Iris pigment epithelial cell (primary cell): ENCODE data around the gene HORMAD2.
A peak's percentile ranks its signal among the peaks of the same experiment; 100 is the strongest.
"Not testable (repeated sequence)": the region's sequence is repeated elsewhere in the genome, so short reads cannot be mapped to it uniquely, and the experiment has no call there.

Source experiments
- DNase-seq: peaks from one replicate; pipeline ENCODE4 v3.0.0-alpha.2; 2011; ENCODE audit warnings: low read depth

HORMAD2 gene

GRCh38 chr22:30057375-30057774, 22.9 kb upstream of the HORMAD2 start:
- DNase-seq, result no peak

GRCh38 chr22:30059346-30060020, 20.8 kb upstream of the HORMAD2 start:
- DNase-seq, result not testable (repeated sequence)

GRCh38 chr22:30061094-30061493, 19.2 kb upstream of the HORMAD2 start:
- not testable (repeated sequence) for DNase-seq

GRCh38 chr22:30062259-30062658, 18.0 kb upstream of the HORMAD2 start:
- no peak for DNase-seq

- DNase-seq, result no peak
These were observed 17.3 kb upstream of the HORMAD2 start for GRCh38 chr22:30062950-30063349.

GRCh38 chr22:30064172-30064571, 16.1 kb upstream of the HORMAD2 start:
- DNase-seq, result no peak

- DNase-seq, result no peak
These were observed 6.5 kb upstream of the HORMAD2 start for GRCh38 chr22:30073743-30074142.

- no peak for DNase-seq
These were observed 6.1 kb upstream of the HORMAD2 start for GRCh38 chr22:30074147-30074546.

- DNase-seq, result no peak
These were observed 5.3 kb upstream of the HORMAD2 start for GRCh38 chr22:30074994-30075393.

GRCh38 chr22:30077279-30077880, 2.9 kb upstream of the HORMAD2 start:
- DNase-seq, result no peak

GRCh38 chr22:30078320-30079311, 1.6 kb upstream of the HORMAD2 start:
- no peak for DNase-seq

GRCh38 chr22:30080805-30081204, 541 bp downstream of the HORMAD2 start:
- no peak for DNase-seq

GRCh38 chr22:30086496-30086895, 6.2 kb downstream of the HORMAD2 start:
- no peak for DNase-seq

- DNase-seq, result peak; percentile 78
These were observed 6.8 kb downstream of the HORMAD2 start for GRCh38 chr22:30087037-30087436.

- no peak for DNase-seq
These were observed 7.3 kb downstream of the HORMAD2 start for GRCh38 chr22:30087611-30088010.

GRCh38 chr22:30088468-30088867, 8.2 kb downstream of the HORMAD2 start:
- DNase-seq, result no peak

- peak; percentile 30 for DNase-seq
These were observed 9.4 kb downstream of the HORMAD2 start for GRCh38 chr22:30089655-30089974.

GRCh38 chr22:30092686-30093085, 12.4 kb downstream of the HORMAD2 start:
- DNase-seq, result no peak

GRCh38 chr22:30094804-30095203, 14.5 kb downstream of the HORMAD2 start:
- no peak for DNase-seq

- peak; percentile 18 for DNase-seq
These were observed 17.6 kb downstream of the HORMAD2 start for GRCh38 chr22:30097861-30098260.

- not testable (repeated sequence) for DNase-seq
These were observed 20.5 kb downstream of the HORMAD2 start for GRCh38 chr22:30100770-30101169.

- no peak for DNase-seq
These were observed 24.4 kb downstream of the HORMAD2 start for GRCh38 chr22:30104501-30105156.
